ENCODE measurements around the gene ISM1. TPM values are rescaled to one million over a fixed set of nuclear protein-coding genes. Genes with fewer than 3 reads are reported as not detected.

ISM1 gene
- total RNA-seq, 2 donors from 2014 or later: 0.45 to 2.2 TPM

GRCh38 chr20:13291157-13291556 lies 70.1 kb downstream of the ISM1 start:
- H3K9me3 ChIP-seq: no peaks in the 10 kb centered on the region
- no peak overlapping the region for H3K4me3 ChIP-seq
- 82% methylated on average over 5 of the region's 5 CpGs for WGBS
- TF ChIP-seq CTCF (IDR thresholded peaks at IDR 0.05): no peak
- no peak for TF ChIP-seq POLR2A (IDR thresholded peaks at IDR 0.05)
- no peak for TF ChIP-seq POLR2AphosphoS5 (IDR thresholded peaks at IDR 0.05)
- DNase-seq (ENCODE audit: low spot score): no peak
- no peak overlapping the region for H3K27ac ChIP-seq
- no peaks in the 10 kb centered on the region for H3K36me3 ChIP-seq
- H3K27me3 ChIP-seq (replicated peaks; ENCODE audit: insufficient read depth): no peaks in the 10 kb centered on the region
- no peaks in the 10 kb centered on the region for H3K4me1 ChIP-seq (replicated peaks)
- intact Hi-C loops (cut with DNase I): no loop called here

GRCh38 chr20:13292201-13292885 lies 71.3 kb downstream of the ISM1 start:
- TF ChIP-seq POLR2A (IDR thresholded peaks at IDR 0.05) (no peak), POLR2AphosphoS5 (IDR thresholded peaks at IDR 0.05) (peak; percentile 23)
- H3K27me3 ChIP-seq (replicated peaks; ENCODE audit: insufficient read depth): no peaks in the 10 kb centered on the region
- intact Hi-C loops (cut with DNase I): no loop called here
- H3K27ac ChIP-seq: no peak overlapping the region
- H3K9me3 ChIP-seq: no peaks in the 10 kb centered on the region
- H3K36me3 ChIP-seq: no peaks in the 10 kb centered on the region
- 41% methylated on average over 11 of the region's 11 CpGs for WGBS
- peak; percentile 36 for DNase-seq (ENCODE audit: low spot score)
- no peak overlapping the region for H3K4me3 ChIP-seq
- H3K4me1 ChIP-seq (replicated peaks): no peaks in the 10 kb centered on the region

- no peaks in the 10 kb centered on the region for H3K27me3 ChIP-seq (replicated peaks; ENCODE audit: insufficient read depth)
- H3K27ac ChIP-seq: no peak overlapping the region
- H3K4me3 ChIP-seq: no peak overlapping the region
- no peaks in the 10 kb centered on the region for H3K36me3 ChIP-seq
- intact Hi-C loops (cut with DNase I): no loop called here
- WGBS: 89% methylated on average over 2 of the region's 2 CpGs
- H3K9me3 ChIP-seq: no peaks in the 10 kb centered on the region
- TF ChIP-seq POLR2AphosphoS5 (IDR thresholded peaks at IDR 0.05) (no peak), POLR2A (IDR thresholded peaks at IDR 0.05) (no peak), CTCF (IDR thresholded peaks at IDR 0.05) (no peak)
- DNase-seq (ENCODE audit: low spot score): no peak
- H3K4me1 ChIP-seq (replicated peaks): no peaks in the 10 kb centered on the region
Measured at GRCh38 chr20:13294522-13294921, 73.4 kb downstream of the ISM1 start.

GRCh38 chr20:13295637-13296036 lies 74.6 kb downstream of the ISM1 start:
- H3K27ac ChIP-seq: no peak overlapping the region
- H3K4me1 ChIP-seq (replicated peaks): no peaks in the 10 kb centered on the region
- H3K4me3 ChIP-seq: no peak overlapping the region
- no peak for DNase-seq (ENCODE audit: low spot score)
- no peaks in the 10 kb centered on the region for H3K36me3 ChIP-seq
- no peaks in the 10 kb centered on the region for H3K9me3 ChIP-seq
- TF ChIP-seq CTCF (IDR thresholded peaks at IDR 0.05) (no peak), POLR2AphosphoS5 (IDR thresholded peaks at IDR 0.05) (no peak)
- H3K27me3 ChIP-seq (replicated peaks; ENCODE audit: insufficient read depth): no peaks in the 10 kb centered on the region
- intact Hi-C loops (cut with DNase I): no loop called here
- WGBS: 98% methylated on average over 8 of the region's 8 CpGs

GRCh38 chr20:13296070-13296469 lies 75.0 kb downstream of the ISM1 start:
- H3K4me3 ChIP-seq: no peak overlapping the region
- H3K9me3 ChIP-seq: no peaks in the 10 kb centered on the region
- no peak overlapping the region for H3K27ac ChIP-seq
- H3K4me1 ChIP-seq (replicated peaks): no peaks in the 10 kb centered on the region
- no peaks in the 10 kb centered on the region for H3K27me3 ChIP-seq (replicated peaks; ENCODE audit: insufficient read depth)
- DNase-seq (ENCODE audit: low spot score): no peak
- WGBS: 79% methylated on average over 4 of the region's 4 CpGs
- TF ChIP-seq POLR2A (IDR thresholded peaks at IDR 0.05): no peak
- no peak for TF ChIP-seq CTCF (IDR thresholded peaks at IDR 0.05)
- no peak for TF ChIP-seq POLR2AphosphoS5 (IDR thresholded peaks at IDR 0.05)
- H3K36me3 ChIP-seq: no peaks in the 10 kb centered on the region
- intact Hi-C loops (cut with DNase I): no loop called here

All from prostate gland (tissue), 2 donors.